OCI-LY7 (cell line): ENCODE data around the gene TAPT1.

ENCODE experiments used
- CTCF ChIP-seq: fragments of 200-600 bp; sonication (generic); conservative IDR thresholded peaks from 2 replicates; pipeline ENCODE4 v1.5.1; 2014; ENCODE audit warnings: mild to moderate bottlenecking, antibody characterized with exemption, low read length, moderate library complexity, mixed read lengths
- EZH2phosphoT487 ChIP-seq: fragments of 200-600 bp; sonication (generic); IDR thresholded peaks from 2 replicates; pipeline ENCODE4 v1.6.1; 2018; ENCODE audit warnings: low read depth, borderline replicate concordance, mild to moderate bottlenecking, mixed run types, antibody characterized with exemption, low read length, moderate library complexity, mixed read lengths

DNA sequence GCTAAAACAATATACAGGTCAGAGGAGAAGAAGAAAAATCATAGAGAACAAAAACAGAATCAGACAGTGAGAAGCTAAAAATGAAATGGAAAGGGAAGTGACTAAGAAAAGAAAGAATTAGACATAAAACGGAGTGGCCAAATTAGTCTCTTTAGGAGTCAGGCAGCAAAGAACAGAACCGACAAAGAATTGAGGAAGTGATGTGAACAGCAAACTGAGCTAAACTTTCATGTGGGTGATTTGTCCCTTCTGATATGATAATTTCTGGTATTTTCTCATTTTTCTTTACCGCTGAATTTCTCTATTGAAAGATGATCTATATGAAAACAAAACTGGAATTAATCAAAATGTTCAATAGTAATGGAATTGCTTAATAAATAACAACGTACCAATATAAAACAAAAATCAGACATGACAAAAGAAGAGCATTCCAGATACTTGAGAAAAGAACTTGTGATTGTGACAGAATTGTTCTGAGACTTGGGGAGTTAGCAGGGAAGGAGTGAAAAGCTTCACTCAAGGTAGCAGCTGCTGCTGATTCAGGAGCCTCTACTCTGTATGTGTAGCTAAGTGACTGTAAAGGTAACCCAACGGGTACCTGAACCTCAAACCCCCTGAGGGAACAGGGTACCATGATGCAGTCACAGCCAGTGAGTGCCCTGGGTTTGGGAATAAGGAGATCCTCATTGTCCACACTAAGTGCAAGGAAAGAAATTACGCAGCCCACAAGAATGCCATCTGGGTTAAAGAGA, 8.8 kb downstream of the TAPT1 start:
- no peak for TF ChIP-seq CTCF
- TF ChIP-seq EZH2phosphoT487, result no peak
